NCI-H1930 (cell line): ENCODE results near the gene CST3.
"Not testable (repeated sequence)": the region's sequence is repeated elsewhere in the genome, so short reads cannot be mapped to it uniquely, and the experiment has no call there.

Experiments
- DNase-seq, 2 experiments: peaks; one replicate each; lab custom pipeline; 2025; lab: John Stamatoyannopoulos, UW

CST3 gene

GRCh38 chr20:23662276-23662870, 24.6 kb upstream of the CST3 start:
- DNase-seq, result no peak

GRCh38 chr20:23661002-23661429, 23.3 kb upstream of the CST3 start:
- DNase-seq, result no peak

GRCh38 chr20:23659989-23660837, 22.5 kb upstream of the CST3 start:
- DNase-seq, result no peak

GRCh38 chr20:23659610-23659988, 21.8 kb upstream of the CST3 start:
- not testable (repeated sequence) for DNase-seq

- no peak for DNase-seq
Measured at GRCh38 chr20:23658989-23659609, 21.3 kb upstream of the CST3 start.

GRCh38 chr20:23658336-23658735, 20.6 kb upstream of the CST3 start:
- no peak for DNase-seq

GRCh38 chr20:23657202-23657601, 19.4 kb upstream of the CST3 start:
- no peak for DNase-seq

- DNase-seq, result no peak
Measured at GRCh38 chr20:23656372-23656771, 18.6 kb upstream of the CST3 start.

GRCh38 chr20:23655491-23656211, 17.9 kb upstream of the CST3 start:
- DNase-seq, result no peak

GRCh38 chr20:23654717-23655116, 17.0 kb upstream of the CST3 start:
- no peak for DNase-seq

- DNase-seq, result no peak
Measured at GRCh38 chr20:23654000-23654399, 16.2 kb upstream of the CST3 start.

- DNase-seq, result no peak
Measured at GRCh38 chr20:23653400-23653938, 15.7 kb upstream of the CST3 start.

GRCh38 chr20:23652926-23653325, 15.2 kb upstream of the CST3 start:
- DNase-seq, result no peak

- DNase-seq, result no peak
Measured at GRCh38 chr20:23652371-23652770, 14.6 kb upstream of the CST3 start.

- DNase-seq, result no peak
Measured at GRCh38 chr20:23651117-23651516, 13.4 kb upstream of the CST3 start.

- no peak for DNase-seq
Measured at GRCh38 chr20:23649830-23650417, 12.2 kb upstream of the CST3 start.

GRCh38 chr20:23649242-23649641, 11.5 kb upstream of the CST3 start:
- no peak for DNase-seq

GRCh38 chr20:23647346-23647745, 9.6 kb upstream of the CST3 start:
- DNase-seq, result no peak

GRCh38 chr20:23646106-23646873, 8.5 kb upstream of the CST3 start:
- DNase-seq, result no peak

GRCh38 chr20:23645575-23645974, 7.8 kb upstream of the CST3 start:
- DNase-seq, result no peak

- no peak for DNase-seq
Measured at GRCh38 chr20:23644164-23644563, 6.4 kb upstream of the CST3 start.
